A549 (cell line): Measurements from ENCODE around the gene FGF8.

ENCODE experiments used
- CBX2 ChIP-seq: fragments of 200-600 bp; sonication (generic); IDR thresholded peaks from 2 replicates; pipeline ENCODE4 v1.6.1; 2016; ENCODE audit warnings: low read depth, mild to moderate bottlenecking, borderline replicate concordance
- FOSL2 ChIP-seq, 2 experiments: fragments of 450-650 bp in 1 of 2; fragments of >200 bp in 1 of 2; sonication (Bioruptor Twin) in 1 of 2; formaldehyde crosslinking; IDR thresholded peaks; 2 replicates each; pipeline versions ENCODE4 v1.5.0 to v1.6.1; 2016 to 2020; ENCODE audit warnings: mild to moderate bottlenecking in 1 of 2, moderate library complexity in 1 of 2
- JUNB ChIP-seq: fragments of >200 bp; sonication (Bioruptor Twin); formaldehyde crosslinking; IDR thresholded peaks from 2 replicates; pipeline ENCODE4 v1.6.1; 2016
- MAZ ChIP-seq: fragments of 150-350 bp; IDR thresholded peaks from 2 replicates; pipeline ENCODE4 v1.6.1; 2014; ENCODE audit warnings: antibody characterized with exemption, low read depth, low read length, borderline replicate concordance
- POLR2A ChIP-seq: IDR thresholded peaks from 2 replicates; pipeline ENCODE4 v1.6.1; 2012; ENCODE audit warnings: mild to moderate bottlenecking, low read length
- TF ChIP-seq, protein P1 (sequence below): fragments of >200 bp; sonication (Bioruptor Twin); formaldehyde crosslinking; IDR thresholded peaks from 3 replicates; pipeline ENCODE4 v1.5.1; 2016
- TF ChIP-seq, protein P2 (sequence below): IDR thresholded peaks from 2 replicates; pipeline ENCODE4 v1.6.1; 2012
- TF ChIP-seq, protein P3 (sequence below): IDR thresholded peaks from 2 replicates; pipeline ENCODE4 v1.6.1; 2012
- TF ChIP-seq, protein P4 (sequence below): fragments of 250-450 bp; sonication (Bioruptor Pico); IDR thresholded peaks from 2 replicates; pipeline ENCODE4 v1.5.0; 2021; ENCODE audit warnings: mild to moderate bottlenecking, moderate library complexity, borderline replicate concordance

DNA sequence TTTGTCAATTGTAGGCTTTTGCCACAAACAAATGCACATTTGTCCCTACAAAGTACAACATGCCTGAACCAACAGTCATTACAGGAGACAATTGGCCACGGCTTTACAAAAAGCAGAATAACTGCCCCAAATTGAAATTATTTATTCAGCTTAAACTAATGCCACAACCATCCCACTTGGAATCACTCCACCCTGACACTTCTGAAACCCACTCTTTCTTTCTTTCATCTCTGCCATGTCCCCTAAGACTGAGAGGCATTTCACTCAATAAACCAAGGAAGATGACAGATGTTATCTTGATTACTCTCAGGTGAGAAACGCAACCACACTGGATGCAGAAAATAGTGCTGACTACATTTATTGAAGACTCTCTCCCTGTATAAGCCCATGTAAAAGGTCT lies 9.9 kb upstream of the FGF8 start:
- TF ChIP-seq POLR2A: no peak
- TF ChIP-seq, protein P1, sequence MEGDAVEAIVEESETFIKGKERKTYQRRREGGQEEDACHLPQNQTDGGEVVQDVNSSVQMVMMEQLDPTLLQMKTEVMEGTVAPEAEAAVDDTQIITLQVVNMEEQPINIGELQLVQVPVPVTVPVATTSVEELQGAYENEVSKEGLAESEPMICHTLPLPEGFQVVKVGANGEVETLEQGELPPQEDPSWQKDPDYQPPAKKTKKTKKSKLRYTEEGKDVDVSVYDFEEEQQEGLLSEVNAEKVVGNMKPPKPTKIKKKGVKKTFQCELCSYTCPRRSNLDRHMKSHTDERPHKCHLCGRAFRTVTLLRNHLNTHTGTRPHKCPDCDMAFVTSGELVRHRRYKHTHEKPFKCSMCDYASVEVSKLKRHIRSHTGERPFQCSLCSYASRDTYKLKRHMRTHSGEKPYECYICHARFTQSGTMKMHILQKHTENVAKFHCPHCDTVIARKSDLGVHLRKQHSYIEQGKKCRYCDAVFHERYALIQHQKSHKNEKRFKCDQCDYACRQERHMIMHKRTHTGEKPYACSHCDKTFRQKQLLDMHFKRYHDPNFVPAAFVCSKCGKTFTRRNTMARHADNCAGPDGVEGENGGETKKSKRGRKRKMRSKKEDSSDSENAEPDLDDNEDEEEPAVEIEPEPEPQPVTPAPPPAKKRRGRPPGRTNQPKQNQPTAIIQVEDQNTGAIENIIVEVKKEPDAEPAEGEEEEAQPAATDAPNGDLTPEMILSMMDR: no peak
- TF ChIP-seq, protein P2, sequence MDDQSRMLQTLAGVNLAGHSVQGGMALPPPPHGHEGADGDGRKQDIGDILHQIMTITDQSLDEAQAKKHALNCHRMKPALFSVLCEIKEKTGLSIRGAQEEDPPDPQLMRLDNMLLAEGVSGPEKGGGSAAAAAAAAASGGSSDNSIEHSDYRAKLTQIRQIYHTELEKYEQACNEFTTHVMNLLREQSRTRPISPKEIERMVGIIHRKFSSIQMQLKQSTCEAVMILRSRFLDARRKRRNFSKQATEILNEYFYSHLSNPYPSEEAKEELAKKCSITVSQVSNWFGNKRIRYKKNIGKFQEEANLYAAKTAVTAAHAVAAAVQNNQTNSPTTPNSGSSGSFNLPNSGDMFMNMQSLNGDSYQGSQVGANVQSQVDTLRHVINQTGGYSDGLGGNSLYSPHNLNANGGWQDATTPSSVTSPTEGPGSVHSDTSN: no peak
- TF ChIP-seq, protein P3, sequence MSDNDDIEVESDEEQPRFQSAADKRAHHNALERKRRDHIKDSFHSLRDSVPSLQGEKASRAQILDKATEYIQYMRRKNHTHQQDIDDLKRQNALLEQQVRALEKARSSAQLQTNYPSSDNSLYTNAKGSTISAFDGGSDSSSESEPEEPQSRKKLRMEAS: no peak
- TF ChIP-seq MAZ: no peak
- no peak for TF ChIP-seq CBX2
- no peak for TF ChIP-seq FOSL2 (IDR thresholded peaks at IDR 0.05)
- TF ChIP-seq FOSL2 (CRISPR knock-in tag; IDR thresholded peaks at IDR 0.05): no peak
- no peak for TF ChIP-seq JUNB
- TF ChIP-seq, protein P4, sequence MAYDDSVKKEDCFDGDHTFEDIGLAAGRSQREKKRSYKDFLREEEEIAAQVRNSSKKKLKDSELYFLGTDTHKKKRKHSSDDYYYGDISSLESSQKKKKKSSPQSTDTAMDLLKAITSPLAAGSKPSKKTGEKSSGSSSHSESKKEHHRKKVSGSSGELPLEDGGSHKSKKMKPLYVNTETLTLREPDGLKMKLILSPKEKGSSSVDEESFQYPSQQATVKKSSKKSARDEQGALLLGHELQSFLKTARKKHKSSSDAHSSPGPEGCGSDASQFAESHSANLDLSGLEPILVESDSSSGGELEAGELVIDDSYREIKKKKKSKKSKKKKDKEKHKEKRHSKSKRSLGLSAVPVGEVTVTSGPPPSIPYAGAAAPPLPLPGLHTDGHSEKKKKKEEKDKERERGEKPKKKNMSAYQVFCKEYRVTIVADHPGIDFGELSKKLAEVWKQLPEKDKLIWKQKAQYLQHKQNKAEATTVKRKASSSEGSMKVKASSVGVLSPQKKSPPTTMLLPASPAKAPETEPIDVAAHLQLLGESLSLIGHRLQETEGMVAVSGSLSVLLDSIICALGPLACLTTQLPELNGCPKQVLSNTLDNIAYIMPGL: no peak
